Measurements from ENCODE around the gene DSG2.

Gene DSG2

GRCh38 chr18:31489311-31489710 lies 8.7 kb upstream of the DSG2 start:
- Histone ChIP-seq H3K9me3 (ENCODE audit: severe bottlenecking) (no peaks in the 10 kb centered on the region), H3K36me3 (no peaks in the 10 kb centered on the region), H3K4me3 (ENCODE audit: low read depth, low read length) (no peak overlapping the region), H3K27me3 (ENCODE audit: insufficient read depth, low read depth, severe bottlenecking) (no peaks in the 10 kb centered on the region), H3K27ac (no peak overlapping the region)
- DNase-seq = no peak
- no peak for TF ChIP-seq CTCF (IDR thresholded peaks at IDR 0.05; ENCODE audit: low read depth, low read length)

DNA sequence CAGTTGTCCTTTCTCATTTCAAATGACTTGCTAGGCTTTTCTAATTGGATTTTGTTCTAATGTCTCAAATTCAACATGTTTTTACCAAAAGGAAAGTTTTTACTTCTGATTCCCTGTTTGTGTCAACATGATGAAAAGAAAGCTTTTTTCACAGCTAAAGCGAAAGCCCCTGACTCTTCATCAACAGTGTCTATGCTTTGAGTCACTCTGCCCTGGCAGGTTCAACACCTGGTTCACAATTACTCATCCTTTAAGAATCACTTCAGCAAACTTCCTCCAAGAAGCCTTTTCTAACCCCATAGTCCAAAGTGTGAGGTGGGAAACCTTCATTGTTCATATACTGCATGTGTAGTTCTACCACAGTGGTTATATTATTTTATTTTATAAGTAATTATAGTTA lies 7.6 kb upstream of the DSG2 start:
- H3K4me3 ChIP-seq (ENCODE audit: low read depth, low read length) = no peak overlapping the region
- no peak for TF ChIP-seq CTCF (IDR thresholded peaks at IDR 0.05; ENCODE audit: low read depth, low read length)
- no peaks in the 10 kb centered on the region for H3K36me3 ChIP-seq
- no peak for DNase-seq
- H3K9me3 ChIP-seq (ENCODE audit: severe bottlenecking) = no peaks in the 10 kb centered on the region
- H3K27ac ChIP-seq = no peak overlapping the region
- H3K27me3 ChIP-seq (ENCODE audit: insufficient read depth, low read depth, severe bottlenecking) = no peaks in the 10 kb centered on the region

- TF ChIP-seq CTCF (IDR thresholded peaks at IDR 0.05; ENCODE audit: low read depth, low read length) = no peak
- Histone ChIP-seq H3K36me3 (no peaks in the 10 kb centered on the region), H3K9me3 (ENCODE audit: severe bottlenecking) (no peaks in the 10 kb centered on the region), H3K27ac (no peak overlapping the region), H3K27me3 (ENCODE audit: insufficient read depth, low read depth, severe bottlenecking) (no peaks in the 10 kb centered on the region), H3K4me3 (ENCODE audit: low read depth, low read length) (no peak overlapping the region)
- DNase-seq = no peak
Measured at GRCh38 chr18:31490833-31491232, 7.1 kb upstream of the DSG2 start.

- Histone ChIP-seq H3K27ac (no peak overlapping the region), H3K36me3 (no peaks in the 10 kb centered on the region), H3K4me3 (ENCODE audit: low read depth, low read length) (no peak overlapping the region), H3K9me3 (ENCODE audit: severe bottlenecking) (no peaks in the 10 kb centered on the region), H3K27me3 (ENCODE audit: insufficient read depth, low read depth, severe bottlenecking) (no peaks in the 10 kb centered on the region)
- no peak for TF ChIP-seq CTCF (IDR thresholded peaks at IDR 0.05; ENCODE audit: low read depth, low read length)
- no peak for DNase-seq
Measured at GRCh38 chr18:31491586-31491985, 6.4 kb upstream of the DSG2 start.

- H3K36me3 ChIP-seq = no peaks in the 10 kb centered on the region
- H3K9me3 ChIP-seq (ENCODE audit: severe bottlenecking) = no peaks in the 10 kb centered on the region
- no peak for TF ChIP-seq CTCF (IDR thresholded peaks at IDR 0.05; ENCODE audit: low read depth, low read length)
- no peaks in the 10 kb centered on the region for H3K27me3 ChIP-seq (ENCODE audit: insufficient read depth, low read depth, severe bottlenecking)
- no peak overlapping the region for H3K27ac ChIP-seq
- H3K4me3 ChIP-seq (ENCODE audit: low read depth, low read length) = no peak overlapping the region
- DNase-seq = no peak
Measured at GRCh38 chr18:31492671-31493070, 5.3 kb upstream of the DSG2 start.

DNA sequence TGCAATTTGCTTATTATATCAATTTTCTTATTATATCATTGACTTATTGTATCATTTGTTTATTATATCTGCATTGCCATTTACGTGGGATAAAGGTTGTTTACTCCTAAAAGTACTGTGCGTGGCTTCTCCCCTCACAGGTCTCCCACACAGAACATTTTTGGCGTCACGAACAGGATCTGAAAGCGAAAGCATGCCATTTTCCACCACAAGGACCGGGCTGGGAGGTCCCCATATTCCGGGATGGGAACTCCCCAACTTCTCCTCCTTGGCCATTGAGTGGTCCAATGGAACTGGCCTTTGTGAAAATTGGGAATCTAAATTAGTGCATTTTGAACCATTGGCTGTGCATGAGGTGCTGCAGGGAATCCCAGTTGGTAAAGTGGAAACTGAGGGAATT lies 4.8 kb upstream of the DSG2 start:
- no peak for TF ChIP-seq CTCF (IDR thresholded peaks at IDR 0.05; ENCODE audit: low read depth, low read length)

More for the DNA sequence above, 4.8 kb upstream of the DSG2 start:
- no peak for DNase-seq
- H3K4me3 ChIP-seq (ENCODE audit: low read depth, low read length) = no peak overlapping the region
- no peak overlapping the region for H3K27ac ChIP-seq
- H3K36me3 ChIP-seq = no peaks in the 10 kb centered on the region
- H3K27me3 ChIP-seq (ENCODE audit: insufficient read depth, low read depth, severe bottlenecking) = no peaks in the 10 kb centered on the region
- H3K9me3 ChIP-seq (ENCODE audit: severe bottlenecking) = no peaks in the 10 kb centered on the region

Data from WERI-Rb-1 (cell line).